Hindlimb muscle (tissue), 1 donor: ENCODE data around the gene SPDYE5. TPM values are rescaled to one million over a fixed set of nuclear protein-coding genes. Genes with fewer than 3 reads are reported as not detected.
A peak's percentile ranks its signal among the peaks of the same experiment; 100 is the strongest.
"Not testable (repeated sequence)": the region's sequence is repeated elsewhere in the genome, so short reads cannot be mapped to it uniquely, and the experiment has no call there.

Experiments
- DNase-seq: peaks from one replicate; pipeline ENCODE4 v3.0.0-alpha.2; 2013
- polyA plus RNA-seq: library from polyadenylated mRNA; unstranded; fragments of 120-200 nt; gene quantifications from one replicate; pipeline ENCODE4 v1.2.1, GENCODE V29; 2013; ENCODE audit not compliant: insufficient read length

SPDYE5 gene
- 5.5 TPM for polyA plus RNA-seq

- DNase-seq, result not testable (repeated sequence)
Measured at GRCh38 chr7:75492020-75492419, at the start of gene SPDYE5. Gene SPDYE5, plus strand, starts transcription at chr7:75492320. Its CDS starts 1,728 bp downstream, at chr7:75494048.

GRCh38 chr7:75442465-75443111 lies 49.5 kb upstream of the SPDYE5 start:
- DNase-seq, result peak; percentile 6

- DNase-seq, result not testable (repeated sequence)
Measured at GRCh38 chr7:75449946-75450345, 42.2 kb upstream of the SPDYE5 start.

GRCh38 chr7:75452494-75452955 lies 39.6 kb upstream of the SPDYE5 start:
- DNase-seq, result not testable (repeated sequence)

- not testable (repeated sequence) for DNase-seq
Measured at GRCh38 chr7:75456403-75456802, 35.7 kb upstream of the SPDYE5 start.

GRCh38 chr7:75458034-75458433 lies 34.1 kb upstream of the SPDYE5 start:
- DNase-seq, result not testable (repeated sequence)

GRCh38 chr7:75460541-75460940 lies 31.6 kb upstream of the SPDYE5 start:
- DNase-seq, result not testable (repeated sequence)

- not testable (repeated sequence) for DNase-seq
Measured at GRCh38 chr7:75470166-75470565, 22.0 kb upstream of the SPDYE5 start.

- DNase-seq, result not testable (repeated sequence)
Measured at GRCh38 chr7:75477457-75477856, 14.7 kb upstream of the SPDYE5 start.

GRCh38 chr7:75480313-75480712 lies 11.8 kb upstream of the SPDYE5 start:
- DNase-seq, result not testable (repeated sequence)

- not testable (repeated sequence) for DNase-seq
Measured at GRCh38 chr7:75485355-75485978, 6.7 kb upstream of the SPDYE5 start.

- DNase-seq, result peak; percentile 90
Measured at GRCh38 chr7:75485979-75486643, 6.0 kb upstream of the SPDYE5 start, which contains the start of gene POM121C. Gene POM121C, minus strand, starts transcription at chr7:75486299. Its CDS starts 44,803 bp downstream, at chr7:75441496.

- DNase-seq, result not testable (repeated sequence)
Measured at GRCh38 chr7:75509033-75509432, 16.9 kb downstream of the SPDYE5 start.

- DNase-seq, result not testable (repeated sequence)
Measured at GRCh38 chr7:75518842-75519241, 26.7 kb downstream of the SPDYE5 start.

GRCh38 chr7:75521727-75522126 lies 29.6 kb downstream of the SPDYE5 start:
- DNase-seq, result not testable (repeated sequence)

GRCh38 chr7:75527224-75527722 lies 35.2 kb downstream of the SPDYE5 start:
- peak; percentile 11 for DNase-seq

GRCh38 chr7:75531359-75531821 lies 39.3 kb downstream of the SPDYE5 start:
- no peak for DNase-seq

- no peak for DNase-seq
Measured at GRCh38 chr7:75532639-75533038, 40.5 kb downstream of the SPDYE5 start.

GRCh38 chr7:75533926-75534325 lies 41.8 kb downstream of the SPDYE5 start:
- DNase-seq, result no peak

GRCh38 chr7:75534727-75535307 lies 42.7 kb downstream of the SPDYE5 start:
- DNase-seq, result no peak

GRCh38 chr7:75536491-75536890 lies 44.4 kb downstream of the SPDYE5 start:
- no peak for DNase-seq

GRCh38 chr7:75536940-75537538 lies 44.9 kb downstream of the SPDYE5 start:
- DNase-seq, result no peak
